GM21367 (cell line): ENCODE results near the gene ADIRF.
"Not testable (repeated sequence)": the region's sequence is repeated elsewhere in the genome, so short reads cannot be mapped to it uniquely, and the experiment has no call there.

Experiments
- ATAC-seq: cut with Tn5 transposase; IDR thresholded peaks from one replicate; pipeline ENCODE4 v1.9.1; 2021; ENCODE audit not compliant: unreplicated experiment

The ADIRF gene

GRCh38 chr10:86945361-86946212 is 22.7 kb upstream of the ADIRF start:
- ATAC-seq: no peak

DNA sequence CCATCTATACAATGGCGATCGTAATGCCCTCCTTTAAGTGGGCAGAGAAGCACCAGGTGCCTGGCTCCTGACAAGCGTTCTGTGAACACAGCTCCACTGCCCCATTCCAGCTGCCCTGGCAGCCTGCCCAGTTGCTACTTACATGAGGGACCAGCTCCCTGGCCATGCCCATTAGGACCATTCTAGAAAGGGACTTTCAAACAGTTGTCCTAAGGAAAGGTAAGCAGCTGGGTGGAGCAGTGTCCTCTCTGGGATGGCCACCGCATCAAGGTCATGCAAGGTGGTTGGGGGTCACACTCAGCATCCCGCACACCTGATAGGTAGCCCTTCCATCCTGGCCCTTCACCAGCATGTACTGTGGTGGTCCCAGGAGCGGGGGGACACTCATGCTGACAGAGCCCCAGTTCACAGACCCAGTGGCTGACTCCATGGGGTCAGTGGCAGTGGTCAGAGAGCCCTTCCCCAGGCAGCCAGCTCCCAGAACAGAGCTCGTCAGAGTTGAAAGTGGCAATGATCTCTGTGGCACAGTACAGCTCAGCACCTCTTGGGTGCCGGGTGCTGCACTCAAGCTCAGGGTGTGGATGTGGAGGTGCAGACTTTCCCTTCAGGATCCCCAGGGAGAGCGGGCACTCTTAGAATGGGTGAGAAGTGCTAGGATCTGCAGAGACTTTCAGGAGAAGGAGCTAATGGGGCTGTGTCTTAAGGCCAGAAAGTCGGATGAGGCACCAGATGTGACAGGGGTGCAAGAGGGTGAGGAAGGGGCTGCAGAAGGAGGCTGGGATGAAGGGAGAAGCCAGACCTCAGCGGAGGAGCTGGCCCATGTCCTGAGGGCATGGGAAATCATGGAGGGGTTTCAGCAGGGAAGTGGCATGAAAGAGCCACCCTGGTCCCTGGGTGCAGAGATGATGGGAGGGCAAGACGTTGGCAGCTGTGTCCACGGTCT is 21.8 kb upstream of the ADIRF start:
- ATAC-seq: no peak

DNA sequence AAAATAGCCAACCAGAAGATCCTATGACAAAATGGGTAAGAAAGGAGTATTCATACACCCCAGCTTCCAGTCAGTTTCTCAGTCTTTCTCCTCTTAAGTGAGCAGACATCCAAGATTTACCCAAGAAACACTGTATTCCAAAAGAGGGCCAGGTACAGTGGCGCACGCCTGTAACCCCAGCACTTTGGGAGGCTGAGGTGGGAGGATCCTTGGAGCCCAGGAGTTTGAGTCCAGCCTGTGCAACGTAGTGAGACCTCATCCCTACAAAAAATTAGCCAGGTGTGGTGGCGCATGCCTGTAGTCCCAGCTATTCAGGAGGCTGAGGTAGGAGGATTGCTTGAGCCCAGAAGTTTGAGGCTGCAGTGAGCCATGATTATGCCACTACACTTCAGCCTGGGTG is 20.5 kb upstream of the ADIRF start:
- not testable (repeated sequence) for ATAC-seq

DNA sequence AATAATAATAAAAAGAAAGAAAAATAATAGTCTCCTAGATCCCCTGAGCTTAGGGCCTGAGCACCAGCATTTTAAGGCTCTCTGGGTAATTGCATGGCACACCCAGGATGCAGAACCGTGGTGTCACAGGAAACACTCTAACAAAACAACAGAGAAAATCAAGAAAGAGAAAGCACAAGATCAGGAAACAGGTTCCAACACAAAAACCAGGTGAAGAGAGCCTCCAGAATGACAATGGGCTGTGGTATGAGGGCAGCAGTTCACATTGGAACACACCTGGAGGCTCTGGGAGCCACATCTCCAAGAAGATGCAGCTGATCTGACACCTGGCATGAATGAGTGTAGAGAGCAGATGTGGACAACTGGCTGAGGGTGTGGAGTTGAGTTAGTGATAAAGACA is 17.9 kb upstream of the ADIRF start:
- no peak for ATAC-seq

GRCh38 chr10:86951184-86951761 is 17.0 kb upstream of the ADIRF start:
- ATAC-seq: no peak

DNA sequence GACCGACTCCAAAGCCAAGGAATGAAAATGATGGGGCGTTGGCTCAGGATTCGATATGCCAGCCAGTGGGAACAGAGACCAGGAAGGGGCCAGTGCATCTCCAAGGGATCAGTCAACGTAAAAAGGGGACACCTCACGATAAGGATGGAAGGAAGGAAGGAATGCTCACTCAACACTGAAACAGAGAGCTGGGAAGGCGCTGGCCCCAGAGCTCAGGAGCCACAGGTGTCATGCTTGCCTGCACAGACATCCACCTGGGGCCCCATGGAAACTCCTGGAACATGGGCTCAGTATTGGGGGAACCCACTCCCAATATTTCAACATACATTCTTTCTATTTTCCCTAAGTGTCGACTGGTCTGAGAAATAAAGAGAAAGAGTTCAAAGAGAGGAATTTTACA is 16.2 kb upstream of the ADIRF start:
- no peak for ATAC-seq

DNA sequence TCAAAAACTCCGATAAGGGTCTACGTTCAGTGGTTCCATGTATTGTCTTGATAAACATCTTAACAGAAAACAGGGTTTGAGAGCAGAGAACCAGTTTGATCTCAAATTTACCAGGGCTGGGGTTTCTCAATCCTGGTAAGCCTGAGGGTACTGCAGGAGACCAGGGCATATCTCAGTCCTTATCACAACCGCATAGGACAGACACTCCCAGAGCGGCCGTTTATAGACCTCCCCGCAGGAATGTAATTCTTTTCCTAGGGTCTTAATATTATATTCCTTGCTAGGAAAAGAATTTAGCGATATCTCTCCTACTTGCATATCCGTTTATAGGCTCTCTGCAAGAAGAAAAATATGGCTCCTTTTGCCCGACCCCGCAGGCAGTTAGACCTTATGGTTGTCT is 15.6 kb upstream of the ADIRF start:
- ATAC-seq: not testable (repeated sequence)

DNA sequence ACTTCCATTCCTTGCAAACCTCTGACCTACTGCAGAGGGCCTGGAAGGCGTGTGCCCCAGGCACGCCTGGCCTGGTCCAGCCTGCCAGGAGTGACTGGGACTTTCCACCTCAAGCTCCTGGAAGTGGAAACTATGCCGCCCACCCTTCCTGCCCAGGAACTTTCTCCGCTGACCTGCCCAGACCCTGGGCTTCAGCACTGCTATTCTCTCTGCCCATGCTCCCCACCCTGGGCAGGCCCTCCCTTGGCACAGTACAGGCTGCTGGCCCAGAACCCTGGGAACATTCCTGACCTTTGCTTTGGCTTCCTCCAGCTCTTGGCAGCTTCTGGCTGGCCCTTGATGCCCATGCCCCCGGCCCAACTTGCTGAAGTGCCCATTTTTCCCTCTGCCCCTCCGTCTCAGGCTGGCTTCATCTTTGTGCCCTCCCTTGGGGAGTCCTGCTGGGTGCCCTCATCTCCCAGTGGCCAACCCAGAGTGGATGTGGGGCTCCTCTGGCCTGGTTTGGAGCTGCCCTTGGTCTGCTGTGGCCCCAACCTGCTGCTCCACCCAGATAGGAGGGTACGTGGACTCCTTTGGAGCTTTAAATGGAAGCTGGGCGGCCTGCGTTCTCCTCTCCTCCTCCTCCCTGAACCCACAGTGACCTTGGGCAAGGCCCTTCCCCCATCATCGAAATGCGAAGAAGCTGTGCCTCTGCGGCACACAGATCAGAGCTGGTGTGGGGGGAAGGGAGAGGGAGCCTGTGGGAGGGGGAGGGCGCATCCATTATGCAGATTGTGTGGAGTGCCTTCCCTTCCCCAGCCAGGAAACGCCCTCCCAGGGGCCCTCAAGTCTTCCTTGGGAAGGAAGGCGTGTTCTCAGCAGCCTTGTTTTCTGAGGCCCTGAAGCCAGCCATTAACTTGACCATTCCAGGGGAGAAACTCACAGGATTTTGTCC is 14.3 kb upstream of the ADIRF start:
- no peak for ATAC-seq

DNA sequence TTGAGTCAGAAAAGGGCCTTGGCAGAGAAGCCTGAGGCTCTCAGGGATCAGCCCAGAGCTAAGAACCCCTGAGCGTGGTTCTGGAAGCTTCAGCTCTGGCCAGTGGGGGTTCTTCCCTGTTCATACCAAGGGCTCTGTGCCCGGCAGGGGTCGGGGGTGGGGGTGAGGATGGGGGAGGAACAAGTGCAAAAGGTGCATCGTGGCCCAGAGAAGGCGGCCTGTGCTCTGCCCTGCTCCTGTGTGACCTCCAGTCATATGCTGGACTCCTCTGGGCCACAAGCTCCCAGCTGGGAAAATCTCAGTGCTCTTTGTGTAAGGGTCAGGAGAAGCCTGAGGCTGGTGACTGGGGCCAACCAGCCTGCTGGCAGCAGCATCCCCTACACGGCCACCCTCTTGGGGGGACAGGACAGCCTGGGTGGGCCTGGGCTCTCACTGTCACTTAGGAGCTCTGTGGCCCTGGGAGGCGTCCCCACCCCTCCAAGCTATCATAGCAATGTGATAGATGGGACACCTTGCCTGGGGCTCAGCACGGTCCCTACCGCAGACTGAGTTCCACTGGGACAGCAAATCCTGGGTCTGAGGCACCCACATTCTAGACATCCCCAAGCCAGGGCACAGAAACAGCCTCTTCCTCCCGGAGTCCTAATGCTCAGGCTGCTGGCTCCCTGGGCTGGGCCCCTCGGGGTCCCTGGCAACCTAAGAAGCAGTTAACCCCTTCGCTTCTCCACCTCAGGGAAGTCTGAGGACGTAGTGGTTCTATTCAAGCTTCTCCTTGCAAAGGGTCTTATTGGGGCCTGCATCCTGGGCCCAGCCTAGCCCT is 13.4 kb upstream of the ADIRF start:
- no peak for ATAC-seq

DNA sequence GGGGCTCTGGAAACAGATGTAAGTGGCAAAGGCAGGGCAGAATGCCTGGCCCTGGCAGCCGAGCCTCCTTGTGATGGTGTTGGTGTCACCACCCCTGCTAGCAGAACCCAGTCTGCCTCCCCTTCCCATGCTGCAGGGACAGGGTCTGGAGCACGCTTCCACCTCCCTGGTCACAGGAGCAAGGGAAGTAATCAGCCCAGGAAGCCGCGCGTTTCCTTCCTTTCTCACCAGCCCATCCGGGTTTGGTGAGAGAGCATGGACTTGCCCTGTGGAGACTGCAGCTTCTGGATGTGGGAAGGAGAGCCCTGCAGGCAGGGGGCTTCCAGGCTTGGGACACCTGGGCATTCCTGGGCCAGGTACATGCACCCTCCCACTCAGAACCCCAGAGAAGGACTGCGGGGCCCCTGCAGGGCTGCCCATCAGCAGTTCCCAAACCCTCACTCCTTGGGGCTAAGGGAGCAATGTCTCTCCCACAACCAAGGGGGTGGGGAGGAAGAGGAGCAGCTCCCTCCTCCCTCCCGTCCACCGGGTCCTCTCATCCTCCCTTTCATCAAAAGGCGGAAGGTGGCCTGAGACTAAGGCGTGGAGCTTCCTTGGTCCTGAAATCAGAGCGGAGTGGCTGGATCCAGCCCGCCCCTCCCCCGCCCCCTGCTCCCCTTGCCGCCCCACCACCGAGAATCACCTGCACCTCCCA is 12.6 kb upstream of the ADIRF start:
- ATAC-seq: no peak

DNA sequence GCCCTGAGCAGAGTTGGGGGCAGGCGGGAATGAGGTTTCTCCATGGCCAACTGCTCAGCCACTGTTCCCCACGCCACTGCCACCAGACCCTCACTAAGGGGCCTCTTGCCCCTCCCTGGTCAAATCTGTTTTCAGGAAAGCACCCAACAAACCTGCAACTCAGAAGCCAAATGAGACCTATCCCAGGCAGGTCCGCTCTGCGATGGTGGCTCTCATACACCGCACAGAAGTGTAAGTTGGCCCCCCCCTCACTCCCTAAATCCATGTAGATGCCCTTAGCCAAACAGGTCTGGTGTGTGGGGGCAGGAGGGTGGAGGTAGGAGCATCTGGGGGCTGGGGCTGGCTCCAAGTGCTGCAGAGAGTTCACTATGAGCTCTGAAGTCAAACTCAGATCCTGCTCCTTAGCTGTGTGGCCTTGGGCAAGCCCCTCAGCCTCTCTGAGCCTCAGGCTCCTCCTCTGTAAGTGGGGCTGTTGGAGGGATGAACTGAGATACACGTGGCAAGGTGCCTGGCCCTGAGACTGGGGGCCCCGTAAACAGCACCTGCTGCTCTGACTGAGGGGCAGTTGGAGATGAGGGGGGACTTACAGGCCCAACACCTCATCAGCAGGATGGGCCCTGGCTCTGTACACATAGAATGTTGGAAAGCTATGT is 12.0 kb upstream of the ADIRF start:
- no peak for ATAC-seq

- no peak for ATAC-seq
Observed at GRCh38 chr10:86956848-86957448, 11.3 kb upstream of the ADIRF start.

- no peak for ATAC-seq
Observed at GRCh38 chr10:86957471-86958115, 10.7 kb upstream of the ADIRF start, which contains the start of gene MMRN2. MMRN2 (minus strand) TSS chr10:86957615; CDS start chr10:86957541, 74 bp downstream.

DNA sequence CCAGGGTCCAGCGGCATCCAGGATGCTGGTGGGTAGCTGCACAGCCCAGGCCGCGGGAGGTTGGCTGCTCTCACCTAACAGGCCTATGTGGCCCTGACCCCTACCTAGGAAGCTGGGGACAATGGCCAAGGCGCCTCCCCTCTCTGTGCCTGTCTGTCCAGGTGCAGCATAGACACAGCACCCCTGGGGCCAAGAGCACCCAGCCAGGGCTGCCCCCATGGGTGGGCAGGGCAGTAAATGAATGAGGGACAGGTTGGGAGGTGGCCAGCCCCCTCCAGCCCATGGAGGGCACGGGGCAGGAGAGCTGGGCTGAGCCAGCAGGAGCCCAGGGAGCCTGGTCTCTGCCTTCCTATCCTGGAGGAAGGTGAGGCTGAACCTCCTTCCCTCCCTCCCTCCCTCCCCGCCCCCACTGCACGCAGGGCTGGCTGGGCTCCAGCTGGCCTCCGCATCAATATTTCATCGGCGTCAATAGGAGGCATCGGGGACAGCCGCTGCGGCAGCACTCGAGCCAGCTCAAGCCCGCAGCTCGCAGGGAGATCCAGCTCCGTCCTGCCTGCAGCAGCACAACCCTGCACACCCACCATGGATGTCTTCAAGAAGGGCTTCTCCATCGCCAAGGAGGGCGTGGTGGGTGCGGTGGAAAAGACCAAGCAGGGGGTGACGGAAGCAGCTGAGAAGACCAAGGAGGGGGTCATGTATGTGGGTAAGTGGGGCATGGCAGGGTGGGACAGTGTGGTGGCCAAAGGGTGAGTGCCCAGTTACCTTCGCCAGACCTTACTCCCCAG is 10.0 kb upstream of the ADIRF start, which contains the start of gene SNCG:
SNCG (plus strand) TSS at position 484 of the 785 bp plus-strand sequence; CDS start at position 583, 99 bp downstream.
- no peak for ATAC-seq

DNA sequence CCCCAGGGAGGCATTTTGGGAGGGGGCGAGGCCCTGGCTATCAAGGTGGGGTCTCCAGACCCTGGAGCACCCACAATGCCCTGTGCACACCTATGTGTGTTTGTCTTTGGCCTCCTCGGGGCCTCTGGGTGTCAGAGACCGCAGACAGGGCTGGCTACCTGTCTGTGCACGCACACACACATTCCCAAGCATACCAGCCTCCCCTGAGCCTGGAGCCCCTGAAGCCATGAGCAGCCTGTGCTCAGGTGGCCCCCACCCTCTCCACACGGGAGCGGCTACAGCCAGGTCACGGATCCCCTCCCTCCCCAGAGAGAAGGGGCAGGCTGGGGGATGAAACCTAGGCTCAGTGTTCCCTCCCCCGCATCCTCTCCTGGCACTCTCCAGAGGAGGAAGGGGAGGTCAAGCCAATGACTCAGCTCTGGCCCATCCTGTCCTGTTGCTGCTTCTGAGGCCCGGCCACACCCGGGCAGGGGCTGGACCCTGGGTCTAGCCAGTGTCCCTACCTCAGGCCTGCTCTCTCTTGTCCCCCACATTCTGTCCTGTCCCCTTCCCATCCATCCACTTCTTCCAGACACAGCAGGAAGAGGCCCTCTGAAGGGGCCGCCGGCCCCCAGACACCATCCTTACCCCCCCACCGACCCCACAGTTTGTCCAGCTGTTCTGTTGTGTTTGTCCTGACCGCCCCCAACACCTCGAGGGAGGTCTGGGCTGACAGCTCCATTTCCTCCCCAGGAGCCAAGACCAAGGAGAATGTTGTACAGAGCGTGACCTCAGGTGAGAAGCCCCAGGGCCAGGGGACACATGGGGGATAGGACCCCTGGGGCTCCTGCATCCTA is 9.2 kb upstream of the ADIRF start:
- no peak for ATAC-seq

- no peak for ATAC-seq
Observed at GRCh38 chr10:86959737-86960002, 8.6 kb upstream of the ADIRF start.
